Mesenchymal stem cell (in vitro differentiated cells and primary cell): ENCODE measurements around the gene TOE1.

Experiments
- DNase-seq: peaks from one replicate; pipeline ENCODE4 v3.0.0-alpha.2; 2013
- H2AFZ ChIP-seq: one replicate; pipeline ENCODE4 v1.6.1; 2013; ENCODE audit warnings: low read depth, mild to moderate bottlenecking, control low read depth, inconsistent platforms, low read length, moderate library complexity
- H2AK5ac ChIP-seq: 2 replicates; pipeline ENCODE4 v1.6.1; 2013; ENCODE audit warnings: low read length, moderate library complexity, mild to moderate bottlenecking, inconsistent platforms; ENCODE audit not compliant: severe bottlenecking
- H2BK120ac ChIP-seq: one replicate; pipeline ENCODE4 v1.6.1; 2013; ENCODE audit warnings: low read depth, mild to moderate bottlenecking, inconsistent platforms, low read length, moderate library complexity
- H2BK12ac ChIP-seq, 2 experiments: one replicate each; pipeline ENCODE4 v1.6.1; 2013; ENCODE audit warnings: inconsistent platforms in 2 of 2, low read length in 2 of 2, mild to moderate bottlenecking in 2 of 2, moderate library complexity in 2 of 2, control low read depth in 1 of 2
- H2BK15ac ChIP-seq: one replicate; pipeline ENCODE4 v1.6.1; 2013; ENCODE audit warnings: mild to moderate bottlenecking, low read depth, inconsistent platforms; ENCODE audit not compliant: poor library complexity, severe bottlenecking
- H2BK5ac ChIP-seq: 2 replicates; pipeline ENCODE4 v1.6.1; 2013; ENCODE audit warnings: low read depth, mild to moderate bottlenecking, low read length, control low read depth, inconsistent platforms; ENCODE audit not compliant: poor library complexity, severe bottlenecking
- H3K14ac ChIP-seq, 2 experiments: one replicate each; pipeline ENCODE4 v1.6.1; 2013; ENCODE audit warnings: inconsistent platforms in 2 of 2, low read length in 2 of 2, control low read depth in 1 of 2, mild to moderate bottlenecking in 1 of 2, moderate library complexity in 1 of 2
- H3K18ac ChIP-seq, 2 experiments: one replicate each; pipeline ENCODE4 v1.6.1; 2013; ENCODE audit warnings: inconsistent platforms in 2 of 2, low read length in 2 of 2, control low read depth in 1 of 2, low read depth in 1 of 2, mild to moderate bottlenecking in 1 of 2
- H3K23ac ChIP-seq, 2 experiments: one replicate each; pipeline ENCODE4 v1.6.1; 2013; ENCODE audit warnings: inconsistent platforms in 2 of 2, low read length in 2 of 2, mild to moderate bottlenecking in 2 of 2, moderate library complexity in 2 of 2, control low read depth in 1 of 2
- H3K27ac ChIP-seq: 2 replicates; pipeline ENCODE4 v1.5.1; 2013; ENCODE audit warnings: mild to moderate bottlenecking, moderate library complexity, low read length, control low read depth, inconsistent platforms; ENCODE audit not compliant: poor library complexity, severe bottlenecking
- H3K27me3 ChIP-seq, 2 experiments: 2 replicates each; pipeline versions ENCODE4 v1.6.1 to v1.7.0; 2013; ENCODE audit warnings: low read length in 2 of 2, mild to moderate bottlenecking in 2 of 2, moderate library complexity in 2 of 2, control low read depth in 1 of 2, inconsistent platforms in 1 of 2; ENCODE audit not compliant: control insufficient read depth in 1 of 2, insufficient read depth in 1 of 2
- H3K36me3 ChIP-seq, 2 experiments: 2 replicates each; pipeline versions ENCODE4 v1.6.1 to v1.7.0; 2013; ENCODE audit warnings: low read length in 2 of 2, control low read depth in 1 of 2, inconsistent platforms in 1 of 2, low read depth in 1 of 2, mild to moderate bottlenecking in 1 of 2; ENCODE audit not compliant: insufficient read depth in 2 of 2, control insufficient read depth in 1 of 2
- H3K4ac ChIP-seq, 2 experiments: one replicate each; pipeline ENCODE4 v1.6.1; 2013; ENCODE audit warnings: inconsistent platforms in 2 of 2, low read length in 2 of 2, mild to moderate bottlenecking in 2 of 2, moderate library complexity in 2 of 2, control low read depth in 1 of 2, low read depth in 1 of 2
- H3K4me1 ChIP-seq: 2 replicates; pipeline ENCODE4 v1.6.1; 2013; ENCODE audit warnings: low read depth, low read length, control low read depth; ENCODE audit not compliant: control insufficient read depth, insufficient read depth
- H3K4me2 ChIP-seq: 2 replicates; pipeline ENCODE4 v1.6.1; 2013; ENCODE audit warnings: low read length, mild to moderate bottlenecking, inconsistent platforms; ENCODE audit not compliant: poor library complexity, severe bottlenecking
- H3K4me3 ChIP-seq, 2 experiments: 2 replicates each; pipeline versions ENCODE4 v1.5.1 to v1.7.0; 2013; ENCODE audit warnings: low read length in 2 of 2, mild to moderate bottlenecking in 2 of 2, control low read depth in 1 of 2, low read depth in 1 of 2; ENCODE audit not compliant: insufficient read depth in 1 of 2
- H3K79me1 ChIP-seq: replicated peaks from 2 replicates; pipeline ENCODE4 v1.6.1; 2013; ENCODE audit warnings: mild to moderate bottlenecking, control low read depth, low read length, inconsistent platforms; ENCODE audit not compliant: poor library complexity, severe bottlenecking
- H3K9ac ChIP-seq: 2 replicates; pipeline ENCODE4 v1.7.0; 2013; ENCODE audit warnings: mild to moderate bottlenecking, low read length, moderate library complexity
- H3K9me3 ChIP-seq: 2 replicates; pipeline ENCODE4 v1.7.0; 2013; ENCODE audit warnings: mild to moderate bottlenecking, low read length; ENCODE audit not compliant: control insufficient read depth
- H4K8ac ChIP-seq: one replicate; pipeline ENCODE4 v1.6.1; 2013; ENCODE audit warnings: inconsistent platforms, mild to moderate bottlenecking, low read length, moderate library complexity
- H4K91ac ChIP-seq: one replicate; pipeline ENCODE4 v1.6.1; 2013; ENCODE audit warnings: mild to moderate bottlenecking, low read length, inconsistent platforms
- WGBS: methylation state at CpG from one replicate; pipeline ENCODE4 v1.1.7; 2013; ENCODE audit warnings: mixed read lengths; 5-methylcytosine and 5-hydroxymethylcytosine counted together

Gene TOE1

DNA sequence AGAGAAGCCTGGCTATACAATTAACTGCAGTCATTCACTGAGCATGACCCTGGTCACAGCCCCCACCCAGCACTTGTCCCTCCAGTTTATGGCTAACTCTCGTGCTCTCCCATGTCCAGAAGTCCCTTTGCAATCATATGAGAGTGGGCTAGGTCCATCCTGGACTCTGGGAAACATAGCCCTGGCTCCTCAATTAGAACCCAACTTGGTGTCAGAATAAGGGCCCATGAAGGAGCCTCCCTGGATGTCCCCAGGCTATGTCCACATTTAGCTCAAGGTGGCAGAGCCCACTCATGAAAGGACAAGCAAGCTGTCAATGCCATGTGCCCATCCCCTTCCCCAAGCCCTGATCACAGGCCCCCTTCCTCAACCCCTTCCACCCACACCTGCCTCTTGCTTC is 40.7 kb upstream of the TOE1 start:
- Histone ChIP-seq H2AFZ (no peak overlapping the region), H3K9ac (no peak overlapping the region), H3K36me3 (no peaks in the 10 kb centered on the region), H3K23ac (no peak overlapping the region), H3K4me2 (no peak overlapping the region), H2BK120ac (no peak overlapping the region), H2BK5ac (no peak overlapping the region), H3K79me1 (no peaks in the 10 kb centered on the region), H3K4ac (no peak overlapping the region), H3K14ac (no peak overlapping the region), H4K91ac (no peak overlapping the region), H3K4me1 (peaks cover 8% of the 10 kb centered on the region), H2BK15ac (no peak overlapping the region), H3K9me3 (no peaks in the 10 kb centered on the region), H3K18ac (no peak overlapping the region), H2BK12ac (no peak overlapping the region), H3K4me3 (no peak overlapping the region), H3K27me3 (no peaks in the 10 kb centered on the region), H4K8ac (no peak overlapping the region), H2AK5ac (no peak overlapping the region), H3K27ac (no peak overlapping the region)
- DNase-seq, result no peak
- WGBS, result 27% methylated on average over 1 of the region's 1 CpG

DNA sequence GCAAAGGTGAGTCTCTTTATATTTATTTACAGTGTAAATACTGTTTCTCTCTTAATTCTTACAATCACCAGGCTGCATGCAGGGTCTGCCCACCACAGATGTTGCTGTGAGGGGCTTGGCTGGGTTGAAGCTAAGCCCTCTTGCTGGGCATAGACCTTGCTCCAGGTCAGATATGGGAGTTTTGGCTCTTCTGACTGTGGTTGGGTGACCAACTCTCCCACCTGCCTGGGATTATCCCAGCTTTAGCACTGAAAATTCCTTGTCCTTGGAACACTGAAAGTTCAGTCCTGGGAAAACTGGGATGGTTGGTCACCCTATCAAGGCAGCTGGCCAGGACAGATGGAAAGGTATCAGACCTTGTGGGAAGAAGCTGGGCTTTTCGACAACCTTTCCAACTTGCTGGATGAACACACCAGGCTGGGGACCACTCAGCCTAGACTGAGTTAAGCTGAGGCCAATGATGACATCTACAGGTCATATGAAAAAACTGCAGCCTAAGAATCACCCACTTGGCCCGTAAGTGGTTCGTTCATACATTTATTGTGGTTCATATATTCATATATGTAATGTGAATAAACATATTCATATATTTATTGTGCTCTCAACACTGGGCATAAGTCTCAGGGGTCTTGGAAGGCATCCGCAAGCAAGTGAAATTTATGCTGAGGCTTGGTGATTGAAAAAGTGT is 39.8 kb upstream of the TOE1 start:
- Histone ChIP-seq H3K27ac (no peak overlapping the region), H3K4me3 (no peak overlapping the region), H3K4ac (no peak overlapping the region), H2BK15ac (no peak overlapping the region), H3K9me3 (no peaks in the 10 kb centered on the region), H3K9ac (no peak overlapping the region), H2BK12ac (no peak overlapping the region), H2AFZ (no peak overlapping the region), H3K79me1 (peaks cover 1% of the 10 kb centered on the region), H3K36me3 (no peaks in the 10 kb centered on the region), H2AK5ac (no peak overlapping the region), H3K27me3 (no peaks in the 10 kb centered on the region), H3K4me1 (peaks cover 14% of the 10 kb centered on the region), H2BK120ac (no peak overlapping the region), H3K23ac (no peak overlapping the region), H4K8ac (no peak overlapping the region), H2BK5ac (no peak overlapping the region), H3K14ac (no peak overlapping the region), H3K18ac (no peak overlapping the region), H4K91ac (no peak overlapping the region), H3K4me2 (no peak overlapping the region)
- DNase-seq, result peak; percentile 76
- 20% methylated on average over 2 of the region's 4 CpGs for WGBS

DNA sequence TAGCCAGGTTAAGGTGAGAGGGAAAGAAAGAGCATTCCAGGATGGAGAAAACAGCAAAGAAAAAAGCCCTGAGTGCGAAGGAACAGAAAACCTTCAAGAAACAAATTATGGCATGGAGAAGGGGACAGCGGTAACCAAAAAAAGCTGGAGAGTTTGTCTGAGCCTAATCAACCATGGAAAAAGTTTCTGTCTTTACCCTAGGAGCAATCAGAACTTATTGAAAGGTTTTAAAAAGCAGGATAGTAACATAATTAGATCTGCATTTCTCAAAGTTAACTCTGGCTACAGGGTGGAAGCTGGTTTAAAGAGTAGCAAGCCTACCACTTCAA is 39.3 kb upstream of the TOE1 start:
- no peak overlapping the region for H3K9ac ChIP-seq
- peaks cover 1% of the 10 kb centered on the region for H3K79me1 ChIP-seq
- H3K27me3 ChIP-seq, result no peaks in the 10 kb centered on the region
- H3K27ac ChIP-seq, result no peak overlapping the region
- H2AFZ ChIP-seq, result no peak overlapping the region
- H4K91ac ChIP-seq, result no peak overlapping the region
- H3K14ac ChIP-seq, result no peak overlapping the region
- no peak overlapping the region for H3K4me3 ChIP-seq
- no peak overlapping the region for H3K18ac ChIP-seq
- no peak overlapping the region for H2BK5ac ChIP-seq
- no peak for DNase-seq
- no peak overlapping the region for H4K8ac ChIP-seq
- H2BK12ac ChIP-seq, result no peak overlapping the region
- no peak overlapping the region for H2BK15ac ChIP-seq
- H3K23ac ChIP-seq, result no peak overlapping the region
- H2BK120ac ChIP-seq, result no peak overlapping the region
- H3K9me3 ChIP-seq, result no peaks in the 10 kb centered on the region
- 41% methylated on average over 2 of the region's 2 CpGs for WGBS
- no peaks in the 10 kb centered on the region for H3K36me3 ChIP-seq
- no peak overlapping the region for H3K4ac ChIP-seq
- H3K4me1 ChIP-seq, result peaks cover 14% of the 10 kb centered on the region
- H2AK5ac ChIP-seq, result no peak overlapping the region
- H3K4me2 ChIP-seq, result no peak overlapping the region

DNA sequence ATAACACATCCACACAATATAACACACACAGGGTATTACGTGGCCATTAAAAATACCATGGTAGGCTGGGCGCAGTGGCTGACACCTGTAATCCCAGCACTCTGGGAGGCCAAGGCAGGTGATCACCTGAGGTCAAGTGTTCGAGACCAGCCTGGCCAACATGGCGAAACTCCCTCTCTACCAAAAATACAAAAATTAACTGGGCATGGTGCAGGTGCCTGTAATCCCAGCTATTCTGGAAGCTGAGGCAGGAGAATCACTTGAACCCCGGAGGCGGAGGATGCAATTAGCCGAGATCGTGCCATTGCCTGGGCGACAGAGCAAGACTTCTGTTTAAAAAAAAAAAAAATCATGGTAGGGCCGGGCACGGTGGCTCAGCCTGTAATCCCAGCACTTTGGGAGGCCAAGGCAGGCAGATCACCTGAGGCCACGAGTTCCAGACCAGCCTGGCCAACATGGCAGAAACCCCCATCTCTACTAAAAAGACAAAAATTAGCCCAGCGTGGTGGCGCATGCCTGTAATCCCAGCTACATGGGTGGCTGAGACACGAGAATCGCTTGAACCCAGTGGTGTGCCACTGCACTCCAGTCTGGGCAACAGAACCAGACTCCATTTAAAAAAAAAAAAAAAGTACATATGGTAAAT is 37.3 kb upstream of the TOE1 start:
- Histone ChIP-seq H3K18ac (no peak overlapping the region), H3K27ac (no peak overlapping the region), H3K4me3 (peak overlapping the region; percentile 60 to 83), H3K14ac (no peak overlapping the region), H3K4ac (no peak overlapping the region), H3K4me2 (peak overlapping the region; percentile 51), H3K36me3 (no peaks in the 10 kb centered on the region), H4K8ac (no peak overlapping the region), H3K79me1 (peaks cover 1% of the 10 kb centered on the region), H2BK12ac (no peak overlapping the region), H2BK120ac (no peak overlapping the region), H2BK5ac (no peak overlapping the region), H3K23ac (no peak overlapping the region), H2AFZ (no peak overlapping the region), H4K91ac (no peak overlapping the region), H3K27me3 (no peaks in the 10 kb centered on the region), H2BK15ac (no peak overlapping the region), H3K4me1 (peaks cover 14% of the 10 kb centered on the region), H3K9me3 (no peaks in the 10 kb centered on the region), H3K9ac (peak overlapping the region; percentile 97), H2AK5ac (no peak overlapping the region)
- WGBS, result 96% methylated on average over 14 of the region's 16 CpGs
- no peak for DNase-seq
